ENCODE results near the gene TMEM252.

DNA sequence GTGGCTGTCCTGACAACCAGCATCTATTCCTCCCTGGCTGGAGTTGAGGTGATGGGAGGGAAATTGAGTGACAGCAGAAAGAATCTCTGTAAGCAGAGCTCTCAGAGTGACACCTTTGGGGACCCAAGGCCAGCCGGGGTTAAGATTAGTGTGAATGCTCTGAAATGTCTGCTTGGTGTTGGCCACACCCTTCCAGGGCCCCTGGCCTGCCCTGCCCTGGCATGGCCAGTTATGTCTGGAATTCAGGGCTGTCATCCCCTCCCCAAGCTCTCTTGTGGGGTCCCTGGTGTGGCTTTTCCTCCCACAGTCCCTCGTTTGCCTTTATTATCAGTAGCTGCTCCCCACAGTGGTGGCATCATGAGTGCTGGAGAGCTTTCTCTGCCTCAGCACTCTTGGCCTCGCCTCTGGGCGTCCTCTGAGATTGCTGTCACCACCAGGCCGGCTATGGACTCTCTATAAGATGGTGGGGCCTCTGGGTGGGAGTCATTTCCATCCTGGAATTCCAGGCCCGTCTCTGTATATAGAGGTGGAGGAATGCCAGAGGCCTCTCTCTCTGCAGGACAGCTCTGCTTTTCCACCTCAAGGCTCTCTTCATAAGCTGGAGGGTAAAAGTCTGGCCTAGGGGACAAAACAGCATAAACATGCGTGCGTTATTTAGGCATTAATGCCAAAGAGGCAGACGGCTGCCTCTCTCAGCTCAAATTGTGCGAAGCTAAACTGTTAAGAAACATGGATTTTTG, 3.6 kb downstream of the TMEM252 start:
- TF ChIP-seq, protein P1, sequence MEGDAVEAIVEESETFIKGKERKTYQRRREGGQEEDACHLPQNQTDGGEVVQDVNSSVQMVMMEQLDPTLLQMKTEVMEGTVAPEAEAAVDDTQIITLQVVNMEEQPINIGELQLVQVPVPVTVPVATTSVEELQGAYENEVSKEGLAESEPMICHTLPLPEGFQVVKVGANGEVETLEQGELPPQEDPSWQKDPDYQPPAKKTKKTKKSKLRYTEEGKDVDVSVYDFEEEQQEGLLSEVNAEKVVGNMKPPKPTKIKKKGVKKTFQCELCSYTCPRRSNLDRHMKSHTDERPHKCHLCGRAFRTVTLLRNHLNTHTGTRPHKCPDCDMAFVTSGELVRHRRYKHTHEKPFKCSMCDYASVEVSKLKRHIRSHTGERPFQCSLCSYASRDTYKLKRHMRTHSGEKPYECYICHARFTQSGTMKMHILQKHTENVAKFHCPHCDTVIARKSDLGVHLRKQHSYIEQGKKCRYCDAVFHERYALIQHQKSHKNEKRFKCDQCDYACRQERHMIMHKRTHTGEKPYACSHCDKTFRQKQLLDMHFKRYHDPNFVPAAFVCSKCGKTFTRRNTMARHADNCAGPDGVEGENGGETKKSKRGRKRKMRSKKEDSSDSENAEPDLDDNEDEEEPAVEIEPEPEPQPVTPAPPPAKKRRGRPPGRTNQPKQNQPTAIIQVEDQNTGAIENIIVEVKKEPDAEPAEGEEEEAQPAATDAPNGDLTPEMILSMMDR (optimal IDR thresholded peaks at IDR 0.05 in 1 of 3, IDR thresholded peaks at IDR 0.05 in 1 of 3, conservative IDR thresholded peaks at IDR 0.05 in 1 of 3; ENCODE audit: extremely low read depth in 1 of 3, insufficient read depth in 2 of 3, low read length in 3 of 3) = no peak
- no peak for TF ChIP-seq EZH2 (IDR thresholded peaks at IDR 0.05; ENCODE audit: low read length)
